Heart left ventricle (tissue), 13 donors: Measurements from ENCODE around the gene TXNDC17.

ENCODE experiments used
- CTCF ChIP-seq, 12 donors: fragments of 200-600 bp; sonication (generic) in 4 of 12; IDR thresholded peaks; one replicate each; pipeline versions ENCODE4 v1.5.0 to v1.8.0; 2018 to 2022; ENCODE audit warnings: antibody characterized with exemption in 12 of 12, mild to moderate bottlenecking in 5 of 12
- POLR2A ChIP-seq, 2 donors: fragments of 450-650 bp; IDR thresholded peaks; one replicate each; pipeline ENCODE4 v1.6.1; 2017; ENCODE audit warnings: antibody characterized with exemption in 2 of 2, mild to moderate bottlenecking in 2 of 2, moderate library complexity in 2 of 2
- donor health status: ischemic (EF 13 %, LVEDD 7.1; RV severe dilation, severe dysfunction).
- donor health status: DM: no; HTN: yes; CAD: no.
- donor health status: DM: no; HTN: no; CAD: no.
- donor health status: ischemic (EF 25% LVEDD 6.9; RV normal size, moderate dysfunction).
- donor health status: ischemic (EF 25% LVEDD 5.7; RV mildly dilated, moderate dysfunction).
- donor health status: ischemic (EF 35%, LVEDD 5.7; RV mildly dilated, moderate dysfunction).
- donor health status: nonischemic (EF 11% LVEDD 7.7; RV severe dilation, severe dysfunction).
- donor health status: DM: yes; HTN: yes; CAD: no.
- donor health status: PGD.
- donor health status: ischemic (EF 29% LVEDD 5.4; RV normal size, mild dysfunction).
- donor health status: nonischemic (EF 23%, LVEDD 6.1; RV moderate dilation, normal function).

GRCh38 chr17:6597727-6598126 lies 43.1 kb upstream of the TXNDC17 start:
- TF ChIP-seq CTCF (IDR thresholded peaks at IDR 0.05) (no peak), POLR2A (IDR thresholded peaks at IDR 0.05) (no peak)
